ENCODE measurements around the gene MEX3D.

GRCh38 chr19:1513499-1514294 is 54.4 kb downstream of the MEX3D start:
- TF ChIP-seq POLR2A (IDR thresholded peaks at IDR 0.05) = no peak
- TF ChIP-seq, protein P1, sequence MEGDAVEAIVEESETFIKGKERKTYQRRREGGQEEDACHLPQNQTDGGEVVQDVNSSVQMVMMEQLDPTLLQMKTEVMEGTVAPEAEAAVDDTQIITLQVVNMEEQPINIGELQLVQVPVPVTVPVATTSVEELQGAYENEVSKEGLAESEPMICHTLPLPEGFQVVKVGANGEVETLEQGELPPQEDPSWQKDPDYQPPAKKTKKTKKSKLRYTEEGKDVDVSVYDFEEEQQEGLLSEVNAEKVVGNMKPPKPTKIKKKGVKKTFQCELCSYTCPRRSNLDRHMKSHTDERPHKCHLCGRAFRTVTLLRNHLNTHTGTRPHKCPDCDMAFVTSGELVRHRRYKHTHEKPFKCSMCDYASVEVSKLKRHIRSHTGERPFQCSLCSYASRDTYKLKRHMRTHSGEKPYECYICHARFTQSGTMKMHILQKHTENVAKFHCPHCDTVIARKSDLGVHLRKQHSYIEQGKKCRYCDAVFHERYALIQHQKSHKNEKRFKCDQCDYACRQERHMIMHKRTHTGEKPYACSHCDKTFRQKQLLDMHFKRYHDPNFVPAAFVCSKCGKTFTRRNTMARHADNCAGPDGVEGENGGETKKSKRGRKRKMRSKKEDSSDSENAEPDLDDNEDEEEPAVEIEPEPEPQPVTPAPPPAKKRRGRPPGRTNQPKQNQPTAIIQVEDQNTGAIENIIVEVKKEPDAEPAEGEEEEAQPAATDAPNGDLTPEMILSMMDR (IDR thresholded peaks at IDR 0.05) = peak; percentile 24 to 63 (median 52)
- no peak for TF ChIP-seq POLR2AphosphoS5 (IDR thresholded peaks at IDR 0.05)
- TF ChIP-seq EP300 (IDR thresholded peaks at IDR 0.05) = no peak

Measured in sigmoid colon (tissue), 4 donors.